BJ (cell line): ENCODE data around the gene HIVEP2. TPM values are rescaled to one million over a fixed set of nuclear protein-coding genes. Genes with fewer than 3 reads are reported as not detected.

Source experiments
- CTCF ChIA-PET: fragments of 350-600 bp; formaldehyde crosslinking; extraction: SDS; loops from one replicate; lab custom pipeline; 2021; ENCODE audit warnings: antibody characterized with exemption, inconsistent platforms; lab: Yijun Ruan, JAX
- POLR2A ChIA-PET: fragments of 300-600 bp; sonication (Branson Sonifier 250); formaldehyde crosslinking; extraction: SDS; loops from one replicate; lab custom pipeline; 2021; ENCODE audit warnings: antibody characterized with exemption; lab: Charles Lee
- DNase-seq: peaks from one replicate; pipeline ENCODE4 v3.0.0-alpha.2; 2011; ENCODE audit warnings: low read depth
- H3K27me3 ChIP-seq: 2 replicates; pipeline ENCODE4 v1.6.0; 2011; ENCODE audit warnings: low read length; ENCODE audit not compliant: control insufficient read depth, insufficient read depth
- H3K36me3 ChIP-seq: 2 replicates; pipeline ENCODE4 v1.5.1; 2011; ENCODE audit warnings: low read length; ENCODE audit not compliant: control insufficient read depth, insufficient read depth
- H3K4me3 ChIP-seq: 2 replicates; pipeline ENCODE4 v1.5.1; 2011; ENCODE audit warnings: low read depth, mild to moderate bottlenecking, control low read depth, low read length
- CTCF ChIP-seq: IDR thresholded peaks from 2 replicates; pipeline ENCODE4 v1.5.1; 2011; ENCODE audit warnings: low read depth, mild to moderate bottlenecking, control low read depth, inconsistent platforms, low read length, moderate library complexity; ENCODE audit not compliant: insufficient read depth
- polyA plus RNA-seq: library from polyadenylated mRNA; depleted of rRNA; stranded (reverse); fragments of >200 nt; gene quantifications from 2 replicates; pipeline ENCODE4 v1.2.3, GENCODE V29; 2011

The HIVEP2 gene
- polyA plus RNA-seq, 1 experiment = 3.7 TPM

DNA sequence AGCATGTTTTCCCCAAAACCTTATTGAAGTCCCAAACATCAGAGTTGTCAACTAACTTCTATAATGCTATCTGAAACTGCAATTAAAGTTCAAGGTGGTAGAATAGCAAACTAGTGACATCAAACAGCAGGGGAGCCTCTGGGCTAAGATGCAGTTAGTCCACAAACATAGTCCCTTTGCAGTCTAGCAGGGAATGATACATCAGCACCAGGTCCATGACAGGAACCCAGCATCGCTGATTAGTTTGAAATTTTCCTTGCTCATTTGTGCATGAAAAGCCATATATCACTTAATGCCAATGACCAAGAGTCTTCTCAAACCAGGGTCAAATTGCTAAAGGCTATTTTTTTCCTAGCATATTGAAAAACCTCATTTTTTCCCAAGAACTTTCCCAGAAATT, 145.3 kb downstream of the HIVEP2 start:
- CTCF ChIA-PET = no interaction called here
- no peak for TF ChIP-seq CTCF
- H3K27me3 ChIP-seq = no peaks in the 10 kb centered on the region
- no peak for DNase-seq
- POLR2A ChIA-PET = no interaction called here
- no peak overlapping the region for H3K4me3 ChIP-seq
- no peaks in the 10 kb centered on the region for H3K36me3 ChIP-seq

- Histone ChIP-seq H3K4me3 (no peak overlapping the region), H3K27me3 (no peaks in the 10 kb centered on the region), H3K36me3 (no peaks in the 10 kb centered on the region)
- no peak for DNase-seq
- no peak for TF ChIP-seq CTCF
- POLR2A ChIA-PET = no interaction called here
- CTCF ChIA-PET = no interaction called here
These were observed 147.8 kb downstream of the HIVEP2 start for GRCh38 chr6:142797159-142797558.

GRCh38 chr6:142796571-142796970, 148.4 kb downstream of the HIVEP2 start:
- Histone ChIP-seq H3K36me3 (no peaks in the 10 kb centered on the region), H3K4me3 (no peak overlapping the region), H3K27me3 (no peaks in the 10 kb centered on the region)
- ChIA-PET CTCF (interaction anchor here (0.6 to 0.9 kb wide), 2 partner anchors 10 to 164 kb away, joined by 3 read pairs; no protein-coding TSS in a partner anchor), POLR2A (no interaction called here)
- DNase-seq = no peak
- TF ChIP-seq CTCF = no peak

- no peaks in the 10 kb centered on the region for H3K27me3 ChIP-seq
- ChIA-PET CTCF (interaction anchor here (0.6 to 0.9 kb wide), 2 partner anchors 10 to 165 kb away, joined by 3 read pairs; no protein-coding TSS in a partner anchor), POLR2A (no interaction called here)
- no peak for TF ChIP-seq CTCF
- no peak overlapping the region for H3K4me3 ChIP-seq
- DNase-seq = no peak
- H3K36me3 ChIP-seq = no peaks in the 10 kb centered on the region
These were observed 149.0 kb downstream of the HIVEP2 start for GRCh38 chr6:142796024-142796423.

DNA sequence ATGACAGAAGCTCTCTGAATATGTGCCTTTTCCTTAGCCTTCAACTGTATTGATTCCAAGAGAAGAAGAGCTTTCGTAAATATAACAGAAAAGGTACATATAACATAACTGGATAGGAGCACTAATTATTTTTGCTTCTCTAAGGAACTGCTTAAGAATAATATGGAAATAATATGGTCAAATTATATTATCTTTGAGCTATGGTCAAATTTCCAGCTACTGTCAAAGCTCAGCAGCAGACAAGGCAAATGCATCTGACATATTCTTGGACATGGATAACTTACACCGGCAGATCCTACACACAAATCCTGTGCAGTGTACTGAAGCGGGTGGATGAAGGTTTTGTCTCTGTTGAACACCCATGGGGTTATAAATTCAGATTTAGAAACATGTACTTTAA, 150.6 kb downstream of the HIVEP2 start:
- no peak for TF ChIP-seq CTCF
- Histone ChIP-seq H3K27me3 (no peaks in the 10 kb centered on the region), H3K36me3 (no peaks in the 10 kb centered on the region), H3K4me3 (no peak overlapping the region)
- ChIA-PET CTCF (no interaction called here), POLR2A (interaction anchor here (0.6 kb wide), 1 partner anchor 226 kb away, joined by 5 read pairs; no protein-coding TSS in a partner anchor)
- DNase-seq = no peak
